Osteoblast (primary cell): ENCODE data around the gene SETD5. TPM values are rescaled to one million over a fixed set of nuclear protein-coding genes. Genes with fewer than 3 reads are reported as not detected.
A peak's percentile ranks its signal among the peaks of the same experiment; 100 is the strongest.

Experiments used
- DNase-seq: peaks from one replicate; pipeline ENCODE4 v3.0.0; 2011; ENCODE audit warnings: low spot score, mixed read lengths; ENCODE audit not compliant: insufficient read length; ENCODE audit errors: missing footprints
- H2AFZ ChIP-seq: 2 replicates; pipeline ENCODE4 v1.6.0; 2011; ENCODE audit warnings: mild to moderate bottlenecking, low read length
- H3K27ac ChIP-seq: 2 replicates; pipeline ENCODE4 v1.5.1; 2011; ENCODE audit warnings: mild to moderate bottlenecking, low read depth, low read length, moderate library complexity
- H3K27me3 ChIP-seq: 2 replicates; pipeline ENCODE4 v1.6.0; 2012; ENCODE audit warnings: mild to moderate bottlenecking, control low read depth, inconsistent platforms, low read length, moderate library complexity; ENCODE audit not compliant: insufficient read depth
- H3K36me3 ChIP-seq: 2 replicates; pipeline ENCODE4 v1.5.1; 2011; ENCODE audit warnings: mild to moderate bottlenecking, low read length, control low read depth, moderate library complexity; ENCODE audit not compliant: insufficient read depth
- H3K4me1 ChIP-seq: 2 replicates; pipeline ENCODE4 v1.5.1; 2011; ENCODE audit warnings: mild to moderate bottlenecking, low read length, control low read depth, moderate library complexity; ENCODE audit not compliant: insufficient read depth
- H3K4me2 ChIP-seq: 2 replicates; pipeline ENCODE4 v1.6.0; 2011; ENCODE audit warnings: mild to moderate bottlenecking, low read length; ENCODE audit not compliant: insufficient read depth
- H3K4me3 ChIP-seq: fragments of 200-600 bp; sonication (generic); 3 replicates; pipeline ENCODE4 v1.5.1; 2012; ENCODE audit warnings: mild to moderate bottlenecking, low read length, inconsistent platforms; ENCODE audit not compliant: insufficient read depth
- H3K79me2 ChIP-seq: 2 replicates; pipeline ENCODE4 v1.6.0; 2012; ENCODE audit warnings: mild to moderate bottlenecking, low read length, control low read depth, inconsistent platforms; ENCODE audit not compliant: insufficient read depth
- H3K9me3 ChIP-seq: 2 replicates; pipeline ENCODE4 v1.5.1; 2011; ENCODE audit warnings: low read depth, low read length, control low read depth
- H4K20me1 ChIP-seq: 2 replicates; pipeline ENCODE4 v1.6.0; 2012; ENCODE audit warnings: mild to moderate bottlenecking, low read length, control low read depth; ENCODE audit not compliant: insufficient read depth
- total RNA-seq: library from RNA; depleted of rRNA; stranded (reverse); fragments of >200 nt; gene quantifications from 2 replicates; pipeline ENCODE4 v1.2.3, GENCODE V29; 2012
- TF ChIP-seq, protein P1 (sequence below): IDR thresholded peaks from 2 replicates; pipeline ENCODE4 v1.5.1; 2011; ENCODE audit warnings: mild to moderate bottlenecking, low read depth, low read length, moderate library complexity; ENCODE audit errors: extremely low read depth

SETD5 gene
- total RNA-seq, 1 donor, result 106 TPM

DNA sequence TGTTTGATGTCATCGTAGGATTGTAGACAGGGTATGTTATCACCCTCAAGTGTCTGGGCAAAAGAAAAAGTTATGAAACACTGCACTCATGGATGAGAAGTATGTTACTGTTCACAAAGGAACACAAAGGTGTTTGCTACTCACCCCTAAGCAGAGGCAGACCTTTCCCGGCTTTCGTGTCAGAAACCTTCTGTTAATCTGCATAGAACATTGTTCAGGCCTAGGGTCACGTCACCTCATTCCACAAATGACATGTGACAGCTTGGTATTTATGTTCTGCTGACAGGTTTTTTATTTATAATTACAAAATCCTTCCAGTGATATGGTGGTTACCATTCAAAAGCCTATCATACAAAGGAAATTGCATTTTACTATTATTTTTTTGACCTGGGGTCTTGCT is 18.1 kb upstream of the SETD5 start:
- peaks cover 71% of the 10 kb centered on the region for H3K36me3 ChIP-seq
- H4K20me1 ChIP-seq, result no peaks in the 10 kb centered on the region
- no peaks in the 10 kb centered on the region for H3K27me3 ChIP-seq
- H2AFZ ChIP-seq, result no peak overlapping the region
- no peak overlapping the region for H3K4me2 ChIP-seq
- no peaks in the 10 kb centered on the region for H3K9me3 ChIP-seq
- H3K27ac ChIP-seq, result no peak overlapping the region
- H3K4me1 ChIP-seq, result no peaks in the 10 kb centered on the region
- TF ChIP-seq, protein P1, sequence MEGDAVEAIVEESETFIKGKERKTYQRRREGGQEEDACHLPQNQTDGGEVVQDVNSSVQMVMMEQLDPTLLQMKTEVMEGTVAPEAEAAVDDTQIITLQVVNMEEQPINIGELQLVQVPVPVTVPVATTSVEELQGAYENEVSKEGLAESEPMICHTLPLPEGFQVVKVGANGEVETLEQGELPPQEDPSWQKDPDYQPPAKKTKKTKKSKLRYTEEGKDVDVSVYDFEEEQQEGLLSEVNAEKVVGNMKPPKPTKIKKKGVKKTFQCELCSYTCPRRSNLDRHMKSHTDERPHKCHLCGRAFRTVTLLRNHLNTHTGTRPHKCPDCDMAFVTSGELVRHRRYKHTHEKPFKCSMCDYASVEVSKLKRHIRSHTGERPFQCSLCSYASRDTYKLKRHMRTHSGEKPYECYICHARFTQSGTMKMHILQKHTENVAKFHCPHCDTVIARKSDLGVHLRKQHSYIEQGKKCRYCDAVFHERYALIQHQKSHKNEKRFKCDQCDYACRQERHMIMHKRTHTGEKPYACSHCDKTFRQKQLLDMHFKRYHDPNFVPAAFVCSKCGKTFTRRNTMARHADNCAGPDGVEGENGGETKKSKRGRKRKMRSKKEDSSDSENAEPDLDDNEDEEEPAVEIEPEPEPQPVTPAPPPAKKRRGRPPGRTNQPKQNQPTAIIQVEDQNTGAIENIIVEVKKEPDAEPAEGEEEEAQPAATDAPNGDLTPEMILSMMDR, result no peak
- H3K79me2 ChIP-seq, result no peaks in the 10 kb centered on the region
- DNase-seq, result no peak
- no peak overlapping the region for H3K4me3 ChIP-seq

DNA sequence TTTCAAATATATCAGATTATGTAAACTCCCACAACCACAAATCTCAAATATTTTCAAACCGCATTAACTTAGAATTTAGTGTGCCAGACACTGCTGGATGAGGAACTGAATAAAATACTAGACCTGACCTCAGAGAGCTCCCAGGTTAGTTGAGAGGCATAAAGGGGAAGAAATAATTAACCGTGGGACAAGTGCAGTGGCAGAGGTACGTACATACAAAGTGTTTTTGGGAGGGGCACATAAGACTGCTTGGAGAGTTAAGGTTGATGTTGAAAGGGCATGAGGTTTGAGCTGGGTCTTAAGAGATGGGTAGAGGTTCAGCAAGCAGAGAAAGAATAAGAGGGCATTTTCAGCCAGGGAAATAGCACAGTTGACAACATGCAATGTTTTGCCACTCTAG is 17.4 kb upstream of the SETD5 start:
- H2AFZ ChIP-seq, result no peak overlapping the region
- peaks cover 71% of the 10 kb centered on the region for H3K36me3 ChIP-seq
- H3K27me3 ChIP-seq, result no peaks in the 10 kb centered on the region
- TF ChIP-seq, protein P1, result no peak
- peaks cover 3% of the 10 kb centered on the region for H3K4me1 ChIP-seq
- H3K4me2 ChIP-seq, result no peak overlapping the region
- no peaks in the 10 kb centered on the region for H3K79me2 ChIP-seq
- H3K9me3 ChIP-seq, result no peaks in the 10 kb centered on the region
- H4K20me1 ChIP-seq, result no peaks in the 10 kb centered on the region
- no peak for DNase-seq
- H3K27ac ChIP-seq, result no peak overlapping the region
- no peak overlapping the region for H3K4me3 ChIP-seq

DNA sequence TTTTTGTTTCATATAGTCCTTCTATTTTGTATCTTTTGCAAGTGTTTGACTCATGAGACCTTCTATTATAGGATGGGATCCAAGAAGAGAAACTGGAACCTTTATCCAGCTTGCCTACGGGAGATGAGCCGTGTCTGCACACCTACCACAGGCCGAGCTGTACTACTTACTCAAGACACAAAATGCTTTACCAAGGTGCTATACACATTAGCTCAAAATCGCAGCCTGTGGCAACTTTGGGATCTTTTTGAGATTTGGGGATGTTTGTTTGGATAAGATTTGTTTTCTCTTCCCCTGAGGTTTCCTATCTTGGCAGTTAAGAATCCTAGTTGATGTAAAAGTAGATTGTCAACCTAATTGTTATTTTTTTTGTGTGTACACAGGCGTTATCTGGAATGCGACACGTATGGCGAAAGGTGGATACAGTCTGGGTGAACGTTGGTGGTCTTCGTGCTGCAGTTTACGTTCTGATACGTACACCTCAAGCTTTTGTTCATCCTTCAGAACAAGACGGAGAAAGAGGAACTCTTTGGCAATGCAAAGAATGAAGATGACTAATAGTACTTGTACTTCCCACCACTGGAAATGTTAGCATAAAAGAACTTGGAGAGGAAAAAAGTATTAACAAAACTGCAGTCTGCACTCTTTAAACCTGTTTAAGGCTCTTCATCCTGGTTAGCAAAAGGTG is 13.1 kb upstream of the SETD5 start:
- Histone ChIP-seq H2AFZ (no peak overlapping the region), H3K27ac (no peak overlapping the region), H3K4me3 (no peak overlapping the region), H3K4me2 (no peak overlapping the region), H3K9me3 (no peaks in the 10 kb centered on the region), H3K36me3 (peaks cover 80% of the 10 kb centered on the region), H3K4me1 (peaks cover 3% of the 10 kb centered on the region), H3K79me2 (peaks cover 14% of the 10 kb centered on the region), H4K20me1 (peaks cover 7% of the 10 kb centered on the region), H3K27me3 (no peaks in the 10 kb centered on the region)
- no peak for DNase-seq
- TF ChIP-seq, protein P1, result no peak

DNA sequence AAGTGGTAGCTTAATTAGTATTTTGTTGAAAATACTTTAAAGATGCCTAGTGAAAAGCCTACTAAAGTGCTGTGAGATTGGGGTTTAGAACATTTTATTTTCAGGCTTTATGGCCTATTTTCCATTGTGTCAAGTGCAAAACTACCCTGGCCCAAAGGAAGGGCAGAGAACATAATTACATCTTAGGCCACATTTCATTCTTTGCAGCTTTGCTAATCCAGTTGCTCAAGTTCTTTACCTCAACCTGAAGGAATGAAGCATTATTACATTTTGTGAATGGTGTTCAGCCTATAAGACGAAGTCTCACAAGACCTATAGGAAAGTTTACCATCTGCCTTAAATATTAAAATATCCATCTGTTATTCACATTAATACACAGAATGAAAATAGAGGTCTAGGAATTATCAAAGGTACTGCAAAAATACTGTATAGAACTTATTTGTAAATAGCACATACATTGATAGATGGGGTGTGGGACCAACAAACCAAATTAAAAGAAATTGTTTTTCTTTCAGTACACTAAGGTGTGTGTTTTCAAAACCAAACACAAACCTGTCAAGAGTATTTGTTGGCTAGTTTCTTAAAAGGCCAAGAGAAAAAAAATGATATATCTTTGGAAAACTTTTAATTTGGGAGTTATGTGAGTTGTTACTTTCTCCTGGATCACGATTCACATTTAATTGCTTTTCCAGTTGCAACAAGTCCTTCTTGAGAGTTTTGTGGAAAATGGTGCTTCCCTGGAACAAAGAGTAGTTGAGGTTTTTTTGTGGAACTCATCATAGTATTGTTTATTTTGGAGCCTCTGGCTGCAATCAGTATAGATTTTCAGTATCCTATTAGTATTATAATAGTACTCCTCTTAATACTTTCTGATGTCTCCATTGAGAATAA is 12.0 kb upstream of the SETD5 start:
- Histone ChIP-seq H2AFZ (no peak overlapping the region), H3K9me3 (no peaks in the 10 kb centered on the region), H3K4me1 (peaks cover 3% of the 10 kb centered on the region), H3K4me2 (no peak overlapping the region), H3K27ac (peak overlapping the region; percentile 1), H3K36me3 (peaks cover 80% of the 10 kb centered on the region), H3K27me3 (no peaks in the 10 kb centered on the region), H4K20me1 (peaks cover 9% of the 10 kb centered on the region), H3K4me3 (no peak overlapping the region), H3K79me2 (peaks cover 24% of the 10 kb centered on the region)
- DNase-seq, result no peak
- TF ChIP-seq, protein P1, result no peak
